ENCODE measurements around the gene SERPINB6. TPM values are rescaled to one million over a fixed set of nuclear protein-coding genes. Genes with fewer than 3 reads are reported as not detected.

SERPINB6 gene
- total and polyA plus RNA-seq, 10 donors = 111 to 256 (median 191) TPM

DNA sequence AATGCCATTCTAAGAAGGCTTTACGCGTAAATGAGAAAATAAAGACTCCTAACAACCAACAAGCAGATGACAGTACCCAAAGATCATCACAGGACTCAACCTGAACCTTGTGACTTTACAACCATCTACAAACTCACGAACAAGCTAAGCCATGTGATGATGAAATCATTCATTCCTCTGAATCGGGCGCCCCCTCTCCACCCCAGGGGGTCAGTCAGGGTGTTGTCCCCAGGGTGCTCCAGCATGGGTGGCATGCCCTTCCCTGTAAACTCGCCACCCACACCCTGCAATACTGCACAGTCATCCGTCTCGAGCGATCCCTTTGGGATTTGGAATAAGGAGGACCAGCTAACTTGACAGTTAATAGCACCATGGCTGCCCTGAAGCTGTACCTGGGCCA is 12.6 kb downstream of the SERPINB6 start:
- Histone ChIP-seq H3K27me3 (replicated peaks in 1 of 7) (no peaks in the 10 kb centered on the region), H3K4me3 (no peak overlapping the region), H3K27ac (peak overlapping the region in 7 of 8 donors; percentile 13 to 70 (median 64)), H3K9me3 (no peaks in the 10 kb centered on the region), H3K4me1 (peaks cover 9 to 72% (median 32%) of the 10 kb centered on the region in 6 donors), H3K36me3 (peaks cover 0 to 64% (median 16%) of the 10 kb centered on the region in 6 donors)
- intact Hi-C loops (cut with DNase I; ENCODE audit: low total_unique reads) = no loop called here
- DNase-seq = no peak
- TF ChIP-seq POLR2AphosphoS5 (IDR thresholded peaks at IDR 0.05) = no peak
- TF ChIP-seq, protein P1, sequence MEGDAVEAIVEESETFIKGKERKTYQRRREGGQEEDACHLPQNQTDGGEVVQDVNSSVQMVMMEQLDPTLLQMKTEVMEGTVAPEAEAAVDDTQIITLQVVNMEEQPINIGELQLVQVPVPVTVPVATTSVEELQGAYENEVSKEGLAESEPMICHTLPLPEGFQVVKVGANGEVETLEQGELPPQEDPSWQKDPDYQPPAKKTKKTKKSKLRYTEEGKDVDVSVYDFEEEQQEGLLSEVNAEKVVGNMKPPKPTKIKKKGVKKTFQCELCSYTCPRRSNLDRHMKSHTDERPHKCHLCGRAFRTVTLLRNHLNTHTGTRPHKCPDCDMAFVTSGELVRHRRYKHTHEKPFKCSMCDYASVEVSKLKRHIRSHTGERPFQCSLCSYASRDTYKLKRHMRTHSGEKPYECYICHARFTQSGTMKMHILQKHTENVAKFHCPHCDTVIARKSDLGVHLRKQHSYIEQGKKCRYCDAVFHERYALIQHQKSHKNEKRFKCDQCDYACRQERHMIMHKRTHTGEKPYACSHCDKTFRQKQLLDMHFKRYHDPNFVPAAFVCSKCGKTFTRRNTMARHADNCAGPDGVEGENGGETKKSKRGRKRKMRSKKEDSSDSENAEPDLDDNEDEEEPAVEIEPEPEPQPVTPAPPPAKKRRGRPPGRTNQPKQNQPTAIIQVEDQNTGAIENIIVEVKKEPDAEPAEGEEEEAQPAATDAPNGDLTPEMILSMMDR (IDR thresholded peaks at IDR 0.05 in 8 of 11, conservative IDR thresholded peaks at IDR 0.05 in 3 of 11) = no peak
- no peak for TF ChIP-seq POLR2A (IDR thresholded peaks at IDR 0.05)
- 78 to 89% (median 81%) methylated on average over 9 of the region's 9 CpGs for WGBS, 5 donors

DNA sequence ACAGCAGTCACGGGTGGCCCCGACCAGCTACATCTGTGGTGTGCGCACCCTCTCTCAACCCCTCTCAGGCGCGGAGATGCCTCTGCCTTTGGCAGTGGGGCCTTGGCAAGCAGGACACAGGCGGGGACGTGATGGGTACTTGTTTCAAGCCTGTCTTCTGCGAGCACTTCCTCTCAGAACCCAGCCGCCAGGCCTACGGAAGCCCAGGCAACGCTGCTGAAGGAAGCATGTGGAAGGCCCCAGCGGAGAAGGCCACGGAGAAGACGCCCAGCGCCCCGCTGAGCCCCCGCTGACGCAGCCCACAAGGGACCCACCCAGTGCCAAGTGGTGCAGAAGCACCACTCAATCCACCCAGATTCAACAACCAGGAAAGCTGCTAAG is 13.0 kb downstream of the SERPINB6 start:
- DNase-seq = peak; percentile 89
- H3K27me3 ChIP-seq (replicated peaks in 1 of 7) = no peaks in the 10 kb centered on the region
- no peak overlapping the region for H3K4me3 ChIP-seq
- no peaks in the 10 kb centered on the region for H3K9me3 ChIP-seq
- TF ChIP-seq POLR2AphosphoS5 (IDR thresholded peaks at IDR 0.05) (peak in 2 of 3 donors; percentile 62 to 68), POLR2A (IDR thresholded peaks at IDR 0.05) (no peak)
- peak overlapping the region in 7 of 8 donors; percentile 26 to 70 (median 64) for H3K27ac ChIP-seq
- WGBS, 5 donors = 23 to 41% (median 32%) methylated on average over 7 to 18 of the region's 18 CpGs
- intact Hi-C loops (cut with DNase I; ENCODE audit: low total_unique reads) = no loop called here
- peaks cover 0 to 68% (median 16%) of the 10 kb centered on the region in 6 donors for H3K36me3 ChIP-seq
- H3K4me1 ChIP-seq = peaks cover 9 to 68% (median 30%) of the 10 kb centered on the region in 6 donors

DNA sequence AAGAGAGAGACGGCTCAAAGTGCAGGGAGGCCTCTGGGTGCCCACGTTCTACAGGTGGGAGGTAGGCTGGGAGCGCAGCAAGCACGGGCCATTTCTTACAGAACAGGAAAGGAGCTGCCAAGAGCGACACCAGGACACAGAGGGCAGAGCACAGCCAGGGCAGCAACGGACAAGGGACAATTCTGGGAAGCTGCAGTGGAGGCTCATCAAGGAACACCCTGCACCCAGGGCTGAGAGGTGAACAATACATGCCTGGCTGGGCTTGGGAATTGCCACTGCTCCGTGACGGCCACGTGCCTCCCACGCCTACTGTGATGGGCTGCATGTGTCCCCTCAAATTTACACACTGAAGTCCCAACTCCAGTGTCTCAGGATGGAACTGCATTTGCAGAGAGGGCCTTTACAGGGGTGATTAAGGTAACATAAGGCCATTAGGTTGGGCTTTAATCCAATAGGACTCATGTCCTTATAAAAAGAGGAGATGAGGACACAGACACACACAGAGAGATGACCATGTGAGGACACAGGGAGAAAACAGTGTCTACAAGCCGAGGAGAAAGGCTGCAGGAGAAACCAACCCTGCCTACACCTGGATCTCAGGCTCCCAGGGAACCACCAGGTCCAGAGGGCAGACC is 13.6 kb downstream of the SERPINB6 start:
- Histone ChIP-seq H3K4me3 (no peak overlapping the region), H3K4me1 (peaks cover 9 to 65% (median 28%) of the 10 kb centered on the region in 6 donors), H3K27ac (peak overlapping the region in 7 of 8 donors; percentile 26 to 70 (median 64)), H3K36me3 (peaks cover 0 to 73% (median 16%) of the 10 kb centered on the region in 6 donors), H3K9me3 (no peaks in the 10 kb centered on the region), H3K27me3 (replicated peaks in 1 of 7) (no peaks in the 10 kb centered on the region)
- TF ChIP-seq POLR2A (IDR thresholded peaks at IDR 0.05) = no peak
- TF ChIP-seq, protein P1 (IDR thresholded peaks at IDR 0.05 in 8 of 11, conservative IDR thresholded peaks at IDR 0.05 in 3 of 11) = no peak
- TF ChIP-seq POLR2AphosphoS5 (IDR thresholded peaks at IDR 0.05) = no peak
- intact Hi-C loops (cut with DNase I; ENCODE audit: low total_unique reads) = no loop called here
- DNase-seq = no peak
- WGBS, 5 donors = 67 to 85% (median 78%) methylated on average over 11 of the region's 11 CpGs

DNA sequence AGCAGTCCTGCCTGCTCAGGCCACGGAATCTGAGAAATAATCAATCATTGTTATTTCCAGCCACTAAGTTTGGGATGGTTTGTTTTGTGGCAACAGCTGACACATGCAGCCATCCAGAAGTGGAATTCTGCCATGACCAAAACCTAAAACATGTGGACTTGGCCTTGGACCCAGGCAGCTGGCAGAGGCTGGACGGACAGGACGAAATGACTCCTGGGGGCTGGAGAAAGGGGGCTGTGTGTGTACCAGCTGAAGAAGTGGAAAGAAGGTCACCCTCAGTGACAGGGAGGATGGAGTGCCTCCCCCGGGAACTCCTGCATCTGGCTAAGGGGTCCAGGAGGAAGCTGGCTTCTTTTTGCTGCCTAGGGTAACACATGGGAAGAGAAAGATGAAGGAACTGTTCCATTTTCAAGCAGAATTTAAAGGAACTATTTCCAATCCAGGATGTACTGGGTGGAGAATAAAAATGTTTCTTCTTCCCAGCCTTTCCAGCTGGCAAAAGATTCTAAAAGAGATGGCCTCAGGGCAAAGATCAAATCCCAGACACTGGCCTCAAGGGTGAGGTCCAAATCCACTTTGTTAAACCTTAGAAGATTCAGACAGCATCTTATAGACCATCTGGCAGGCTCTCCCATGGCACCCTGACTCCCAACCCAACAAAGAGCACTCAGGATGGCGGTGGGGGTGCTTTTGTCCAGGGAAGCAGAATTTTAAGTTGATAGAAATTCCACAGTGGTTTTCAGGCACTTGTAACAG is 14.3 kb downstream of the SERPINB6 start:
- Histone ChIP-seq H3K36me3 (peaks cover 0 to 79% (median 18%) of the 10 kb centered on the region in 6 donors), H3K27me3 (replicated peaks in 1 of 7) (no peaks in the 10 kb centered on the region), H3K4me1 (peaks cover 9 to 64% (median 31%) of the 10 kb centered on the region in 6 donors), H3K9me3 (no peaks in the 10 kb centered on the region), H3K27ac (peak overlapping the region in 5 of 8 donors; percentile 59 to 70 (median 65)), H3K4me3 (no peak overlapping the region)
- no peak for DNase-seq
- TF ChIP-seq POLR2AphosphoS5 (IDR thresholded peaks at IDR 0.05) = no peak
- intact Hi-C loops (cut with DNase I; ENCODE audit: low total_unique reads) = no loop called here
- WGBS, 5 donors = 84 to 93% (median 91%) methylated on average over 5 of the region's 5 CpGs

DNA sequence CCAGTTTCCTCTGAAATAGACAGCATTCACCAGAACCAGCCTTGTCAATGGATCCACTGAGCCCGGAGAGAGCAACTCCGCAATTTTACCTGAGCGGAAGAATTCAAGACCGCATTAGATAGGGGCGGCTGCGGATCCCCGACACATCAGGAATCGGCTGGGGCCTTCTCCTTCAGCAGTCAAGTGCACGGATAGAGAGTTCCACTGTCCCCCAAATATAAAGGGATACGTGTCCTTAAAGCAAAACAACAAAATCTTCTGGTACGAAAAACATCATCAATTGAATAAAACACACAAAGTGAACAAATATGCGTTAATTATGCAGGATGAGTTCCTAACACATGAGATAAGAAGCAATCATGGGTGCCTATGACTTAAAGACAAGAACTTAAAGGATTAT is 18.3 kb downstream of the SERPINB6 start:
- intact Hi-C loops (cut with DNase I; ENCODE audit: low total_unique reads) = no loop called here
- no peak for DNase-seq
- no peaks in the 10 kb centered on the region for H3K27me3 ChIP-seq (replicated peaks in 1 of 7)
- peak overlapping the region in 1 of 8 donors; percentile 43 for H3K4me3 ChIP-seq
- WGBS, 5 donors = 89 to 96% (median 93%) methylated on average over 12 of the region's 12 CpGs
- H3K4me1 ChIP-seq = peaks cover 2 to 41% (median 25%) of the 10 kb centered on the region in 6 donors
- no peaks in the 10 kb centered on the region for H3K9me3 ChIP-seq
- no peak for TF ChIP-seq POLR2AphosphoS5 (IDR thresholded peaks at IDR 0.05)
- TF ChIP-seq, protein P1 (IDR thresholded peaks at IDR 0.05 in 8 of 11, conservative IDR thresholded peaks at IDR 0.05 in 3 of 11) = no peak
- no peak for TF ChIP-seq POLR2A (IDR thresholded peaks at IDR 0.05)
- peak overlapping the region; percentile 11 to 72 (median 66) for H3K27ac ChIP-seq
- peaks cover 0 to 98% (median 31%) of the 10 kb centered on the region in 6 donors for H3K36me3 ChIP-seq
